Measurements from ENCODE around the gene HOXD8. TPM values are rescaled to one million over a fixed set of nuclear protein-coding genes. Genes with fewer than 3 reads are reported as not detected.

The HOXD8 gene
- total RNA-seq, 1 experiment from 2014 or later: not detected

DNA sequence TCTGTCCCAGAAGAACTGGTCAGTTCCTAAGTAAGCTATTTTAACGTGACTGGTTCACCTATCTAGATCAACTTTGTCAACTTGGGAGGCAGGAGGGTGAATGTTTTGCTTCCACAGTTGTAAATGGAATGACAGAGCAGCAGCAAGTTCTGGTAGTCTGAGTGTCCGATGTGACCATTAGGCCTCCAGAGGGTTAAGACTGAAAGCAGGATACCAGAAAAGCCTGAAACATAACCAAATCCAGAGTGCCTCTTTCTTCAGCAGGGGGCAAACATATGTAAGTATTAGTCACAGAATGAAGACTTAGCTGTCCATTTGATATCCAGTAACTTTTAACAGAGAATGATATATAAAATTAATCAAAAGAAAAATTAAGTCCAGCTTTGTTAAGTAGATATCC, 36.8 kb downstream of the HOXD8 start:
- intact Hi-C loops (cut with micrococcal nuclease; ENCODE audit: unreplicated experiment) (no loop called here), in situ Hi-C loops (cut with HindIII; ENCODE audit: low pct_unique_long_range_greater_than_20kb, low sequenced_read_pairs) (no loop called here)
- no peaks in the 10 kb centered on the region for H3K27me3 ChIP-seq (ENCODE audit: control insufficient read depth, insufficient read depth, low read length)
- H3K27ac ChIP-seq (ENCODE audit: low read length): no peak overlapping the region
- H3K36me3 ChIP-seq (ENCODE audit: control insufficient read depth, insufficient read depth, low read length): no peaks in the 10 kb centered on the region
- DNase-seq (ENCODE audit: low read depth, low spot score) (no peak), ATAC-seq (no peak)
- H3K9me3 ChIP-seq (ENCODE audit: control insufficient read depth, insufficient read depth, low read depth, low read length): no peaks in the 10 kb centered on the region
- ChIA-PET POLR2A (no interaction called here), CTCF (no interaction called here)
- no peaks in the 10 kb centered on the region for H3K4me1 ChIP-seq (ENCODE audit: control insufficient read depth, insufficient read depth, low read length)
- TF ChIP-seq POLR2AphosphoS5 (IDR thresholded peaks at IDR 0.05; ENCODE audit: low read depth, low read length) (no peak), SIN3A (IDR thresholded peaks at IDR 0.05; ENCODE audit: borderline replicate concordance, insufficient read depth, low read depth, low read length) (no peak), TCF7L2 (IDR thresholded peaks at IDR 0.05; ENCODE audit: low read depth, low read length) (no peak)
- TF ChIP-seq, protein P1, sequence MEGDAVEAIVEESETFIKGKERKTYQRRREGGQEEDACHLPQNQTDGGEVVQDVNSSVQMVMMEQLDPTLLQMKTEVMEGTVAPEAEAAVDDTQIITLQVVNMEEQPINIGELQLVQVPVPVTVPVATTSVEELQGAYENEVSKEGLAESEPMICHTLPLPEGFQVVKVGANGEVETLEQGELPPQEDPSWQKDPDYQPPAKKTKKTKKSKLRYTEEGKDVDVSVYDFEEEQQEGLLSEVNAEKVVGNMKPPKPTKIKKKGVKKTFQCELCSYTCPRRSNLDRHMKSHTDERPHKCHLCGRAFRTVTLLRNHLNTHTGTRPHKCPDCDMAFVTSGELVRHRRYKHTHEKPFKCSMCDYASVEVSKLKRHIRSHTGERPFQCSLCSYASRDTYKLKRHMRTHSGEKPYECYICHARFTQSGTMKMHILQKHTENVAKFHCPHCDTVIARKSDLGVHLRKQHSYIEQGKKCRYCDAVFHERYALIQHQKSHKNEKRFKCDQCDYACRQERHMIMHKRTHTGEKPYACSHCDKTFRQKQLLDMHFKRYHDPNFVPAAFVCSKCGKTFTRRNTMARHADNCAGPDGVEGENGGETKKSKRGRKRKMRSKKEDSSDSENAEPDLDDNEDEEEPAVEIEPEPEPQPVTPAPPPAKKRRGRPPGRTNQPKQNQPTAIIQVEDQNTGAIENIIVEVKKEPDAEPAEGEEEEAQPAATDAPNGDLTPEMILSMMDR (IDR thresholded peaks at IDR 0.05): no peak
- TF ChIP-seq, protein P2, sequence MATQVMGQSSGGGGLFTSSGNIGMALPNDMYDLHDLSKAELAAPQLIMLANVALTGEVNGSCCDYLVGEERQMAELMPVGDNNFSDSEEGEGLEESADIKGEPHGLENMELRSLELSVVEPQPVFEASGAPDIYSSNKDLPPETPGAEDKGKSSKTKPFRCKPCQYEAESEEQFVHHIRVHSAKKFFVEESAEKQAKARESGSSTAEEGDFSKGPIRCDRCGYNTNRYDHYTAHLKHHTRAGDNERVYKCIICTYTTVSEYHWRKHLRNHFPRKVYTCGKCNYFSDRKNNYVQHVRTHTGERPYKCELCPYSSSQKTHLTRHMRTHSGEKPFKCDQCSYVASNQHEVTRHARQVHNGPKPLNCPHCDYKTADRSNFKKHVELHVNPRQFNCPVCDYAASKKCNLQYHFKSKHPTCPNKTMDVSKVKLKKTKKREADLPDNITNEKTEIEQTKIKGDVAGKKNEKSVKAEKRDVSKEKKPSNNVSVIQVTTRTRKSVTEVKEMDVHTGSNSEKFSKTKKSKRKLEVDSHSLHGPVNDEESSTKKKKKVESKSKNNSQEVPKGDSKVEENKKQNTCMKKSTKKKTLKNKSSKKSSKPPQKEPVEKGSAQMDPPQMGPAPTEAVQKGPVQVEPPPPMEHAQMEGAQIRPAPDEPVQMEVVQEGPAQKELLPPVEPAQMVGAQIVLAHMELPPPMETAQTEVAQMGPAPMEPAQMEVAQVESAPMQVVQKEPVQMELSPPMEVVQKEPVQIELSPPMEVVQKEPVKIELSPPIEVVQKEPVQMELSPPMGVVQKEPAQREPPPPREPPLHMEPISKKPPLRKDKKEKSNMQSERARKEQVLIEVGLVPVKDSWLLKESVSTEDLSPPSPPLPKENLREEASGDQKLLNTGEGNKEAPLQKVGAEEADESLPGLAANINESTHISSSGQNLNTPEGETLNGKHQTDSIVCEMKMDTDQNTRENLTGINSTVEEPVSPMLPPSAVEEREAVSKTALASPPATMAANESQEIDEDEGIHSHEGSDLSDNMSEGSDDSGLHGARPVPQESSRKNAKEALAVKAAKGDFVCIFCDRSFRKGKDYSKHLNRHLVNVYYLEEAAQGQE (IDR thresholded peaks at IDR 0.05; ENCODE audit: insufficient read depth in 1 of 2, low read depth in 2 of 2, low read length in 1 of 2): no peak
- BruUV-seq (replicated peaks): no TSS peak
- H3K4me3 ChIP-seq (ENCODE audit: low read depth in 2 of 2, low read length in 2 of 2): no peak overlapping the region

DNA sequence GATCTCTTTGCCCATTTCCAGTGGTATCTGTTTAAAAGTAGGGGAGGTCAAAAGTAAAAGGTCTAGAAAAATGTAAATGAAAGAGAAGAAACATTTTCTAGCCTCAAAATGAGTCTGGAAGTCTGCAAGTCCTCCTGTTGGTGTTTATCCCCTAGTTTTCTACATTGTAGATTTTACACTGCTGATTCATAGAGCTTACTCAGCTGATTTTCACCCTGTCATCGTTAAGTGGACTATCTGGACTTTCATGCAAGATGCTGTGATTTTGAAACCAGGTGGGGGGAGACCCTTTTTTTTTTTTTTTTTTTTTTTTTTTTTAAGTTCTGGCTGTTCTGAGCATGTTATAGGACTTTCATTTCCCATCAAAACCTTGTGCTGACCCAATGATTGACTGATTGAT, 37.9 kb downstream of the HOXD8 start:
- intact Hi-C loops (cut with micrococcal nuclease; ENCODE audit: unreplicated experiment): no loop called here
- TF ChIP-seq TCF7L2 (IDR thresholded peaks at IDR 0.05; ENCODE audit: low read depth, low read length): no peak
- TF ChIP-seq SIN3A (IDR thresholded peaks at IDR 0.05; ENCODE audit: borderline replicate concordance, insufficient read depth, low read depth, low read length): no peak
- TF ChIP-seq, protein P1 (IDR thresholded peaks at IDR 0.05): no peak
- TF ChIP-seq, protein P2 (IDR thresholded peaks at IDR 0.05; ENCODE audit: insufficient read depth in 1 of 2, low read depth in 2 of 2, low read length in 1 of 2): no peak
- TF ChIP-seq POLR2AphosphoS5 (IDR thresholded peaks at IDR 0.05; ENCODE audit: low read depth, low read length): no peak
- no peak for DNase-seq (ENCODE audit: low read depth, low spot score)
- in situ Hi-C loops (cut with HindIII; ENCODE audit: low pct_unique_long_range_greater_than_20kb, low sequenced_read_pairs): no loop called here
- Histone ChIP-seq H3K4me3 (ENCODE audit: low read depth in 2 of 2, low read length in 2 of 2) (no peak overlapping the region), H3K36me3 (ENCODE audit: control insufficient read depth, insufficient read depth, low read length) (no peaks in the 10 kb centered on the region), H3K27ac (ENCODE audit: low read length) (no peak overlapping the region), H3K9me3 (ENCODE audit: control insufficient read depth, insufficient read depth, low read depth, low read length) (no peaks in the 10 kb centered on the region), H3K4me1 (ENCODE audit: control insufficient read depth, insufficient read depth, low read length) (no peaks in the 10 kb centered on the region), H3K27me3 (ENCODE audit: control insufficient read depth, insufficient read depth, low read length) (no peaks in the 10 kb centered on the region)
- ChIA-PET CTCF (no interaction called here), POLR2A (no interaction called here)
- ATAC-seq: no peak
- no TSS peak for BruUV-seq (replicated peaks)
